Measurements from ENCODE around the gene CFAP74. TPM values are rescaled to one million over a fixed set of nuclear protein-coding genes. Genes with fewer than 3 reads are reported as not detected.

The CFAP74 gene
- total RNA-seq, 1 experiment from 2014 or later: not detected

DNA sequence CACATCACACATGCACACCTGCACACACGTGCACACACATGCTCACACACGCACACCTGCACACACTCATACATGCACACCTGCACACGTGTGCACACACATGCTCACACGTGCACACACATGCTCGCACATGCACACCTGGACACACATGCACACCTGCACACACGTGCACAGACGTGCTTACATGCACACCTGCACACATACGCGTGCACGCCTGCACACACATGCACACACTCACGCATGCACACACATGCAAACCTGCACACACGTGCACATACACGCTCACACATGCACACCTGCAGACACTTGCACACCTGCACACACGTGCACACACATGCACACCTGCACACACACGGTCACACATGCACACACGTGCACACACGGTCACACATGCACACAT, 32.6 kb downstream of the CFAP74 start:
- no peak for DNase-seq (ENCODE audit: low read depth in 1 of 2, low spot score in 2 of 2)
- Histone ChIP-seq H3K27ac (no peak overlapping the region), H3K9me3 (replicated peaks) (no peaks in the 10 kb centered on the region), H3K27me3 (replicated peaks) (peaks cover 13% of the 10 kb centered on the region), H3K36me3 (no peaks in the 10 kb centered on the region), H3K4me3 (no peak overlapping the region), H3K4me1 (replicated peaks) (no peaks in the 10 kb centered on the region)

DNA sequence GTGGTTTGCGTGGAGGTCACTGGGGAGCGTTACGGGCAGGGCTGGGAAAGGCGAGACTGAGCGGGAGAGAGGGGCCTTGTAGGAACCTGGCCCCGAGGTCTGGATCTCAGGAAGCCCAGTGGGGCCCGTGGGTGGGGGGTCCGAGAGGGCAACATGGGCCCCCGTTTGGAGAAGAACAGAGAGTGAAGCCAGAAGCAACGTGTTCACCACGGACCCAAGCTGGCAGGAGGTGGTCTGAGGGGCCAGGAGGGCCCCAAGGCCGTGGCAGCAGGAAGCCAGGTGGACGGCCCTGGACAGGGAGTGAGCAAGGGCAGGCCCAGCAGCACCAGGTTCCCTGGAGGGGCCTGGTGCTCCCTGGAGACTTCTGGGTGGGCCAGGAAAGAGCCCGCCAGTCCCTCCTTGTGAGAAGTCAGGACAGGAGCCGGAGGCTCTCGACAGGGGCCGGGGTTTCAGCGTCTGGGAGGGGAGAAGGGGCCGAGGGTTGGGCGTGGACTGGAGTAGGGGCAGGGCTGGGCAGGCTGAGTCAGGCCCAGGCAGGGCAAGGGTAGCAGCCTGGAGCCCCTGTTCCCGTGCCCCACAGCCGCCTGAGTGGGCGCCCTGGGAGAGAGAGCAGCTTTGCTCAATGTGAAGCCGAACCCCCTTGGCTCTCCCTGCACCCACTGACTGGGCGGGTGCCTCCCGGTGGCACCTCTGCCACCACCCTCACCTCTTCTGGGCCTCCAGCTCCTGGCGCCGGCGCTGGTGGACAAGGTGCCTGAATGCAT, 33.5 kb downstream of the CFAP74 start:
- no peaks in the 10 kb centered on the region for H3K36me3 ChIP-seq
- H3K4me3 ChIP-seq: no peak overlapping the region
- no peaks in the 10 kb centered on the region for H3K9me3 ChIP-seq (replicated peaks)
- H3K27ac ChIP-seq: no peak overlapping the region
- DNase-seq (ENCODE audit: low read depth in 1 of 2, low spot score in 2 of 2): no peak
- no peaks in the 10 kb centered on the region for H3K4me1 ChIP-seq (replicated peaks)
- H3K27me3 ChIP-seq (replicated peaks): peaks cover 16% of the 10 kb centered on the region

DNA sequence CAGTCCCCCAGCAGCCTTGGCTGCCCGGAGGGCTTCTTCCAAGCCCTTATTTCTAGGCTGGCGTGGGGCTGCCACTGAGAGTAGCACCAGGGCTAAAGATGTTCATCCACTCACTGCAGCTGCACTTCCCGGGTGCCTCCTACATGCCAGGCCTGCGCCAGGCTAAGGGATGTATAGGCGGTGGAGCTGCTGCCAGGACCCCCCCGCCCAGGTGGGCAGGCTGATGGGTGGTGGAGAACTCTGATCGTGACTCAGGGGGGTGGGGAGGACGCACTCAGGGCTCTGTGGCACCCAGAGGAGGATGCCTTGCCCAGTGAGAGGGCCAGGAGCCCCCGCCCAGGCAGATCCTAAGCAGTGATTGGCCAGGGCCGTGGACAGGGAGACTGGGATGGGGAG, 34.1 kb downstream of the CFAP74 start:
- no peak for DNase-seq (ENCODE audit: low read depth in 1 of 2, low spot score in 2 of 2)
- Histone ChIP-seq H3K4me3 (no peak overlapping the region), H3K27me3 (replicated peaks) (peaks cover 22% of the 10 kb centered on the region), H3K4me1 (replicated peaks) (no peaks in the 10 kb centered on the region), H3K9me3 (replicated peaks) (no peaks in the 10 kb centered on the region), H3K27ac (no peak overlapping the region), H3K36me3 (no peaks in the 10 kb centered on the region)

DNA sequence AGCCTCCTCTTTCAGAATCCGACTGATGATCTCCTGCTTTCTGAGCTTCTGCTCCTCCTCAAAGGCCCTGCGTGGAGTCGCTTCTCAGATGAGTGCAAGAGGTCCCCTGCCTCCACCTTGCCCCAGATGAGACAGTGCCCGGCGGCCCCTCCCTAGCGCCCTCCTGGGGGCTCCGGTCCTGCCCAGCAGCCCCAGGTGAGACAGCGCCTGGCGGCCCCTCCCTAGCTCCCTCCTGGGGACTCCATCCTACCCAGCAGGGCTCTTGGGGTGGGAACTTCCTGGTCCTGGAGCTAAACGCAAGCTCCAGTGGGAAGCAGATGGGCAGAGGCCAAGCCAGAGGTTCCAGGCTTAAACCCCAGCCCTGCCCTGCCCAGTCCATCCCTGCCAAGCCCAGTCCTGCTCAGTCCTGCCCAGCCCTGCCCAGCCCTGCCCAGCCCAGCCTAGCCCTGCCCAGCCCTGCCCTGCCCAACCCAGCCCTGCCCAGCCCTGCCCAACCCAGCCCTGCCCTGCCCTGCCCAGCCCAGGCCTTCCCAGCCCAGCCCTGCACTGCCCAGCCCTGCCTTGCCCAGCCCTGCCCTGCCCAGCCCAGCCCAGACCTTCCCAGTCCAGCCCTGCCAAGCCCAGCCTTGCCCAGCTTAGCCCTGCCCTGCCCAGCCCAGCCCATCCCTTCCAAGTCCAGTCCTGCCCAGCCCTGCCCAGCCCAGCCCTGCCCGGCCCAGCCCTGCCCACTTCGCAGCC, 34.6 kb downstream of the CFAP74 start:
- no peaks in the 10 kb centered on the region for H3K9me3 ChIP-seq (replicated peaks)

DNA sequence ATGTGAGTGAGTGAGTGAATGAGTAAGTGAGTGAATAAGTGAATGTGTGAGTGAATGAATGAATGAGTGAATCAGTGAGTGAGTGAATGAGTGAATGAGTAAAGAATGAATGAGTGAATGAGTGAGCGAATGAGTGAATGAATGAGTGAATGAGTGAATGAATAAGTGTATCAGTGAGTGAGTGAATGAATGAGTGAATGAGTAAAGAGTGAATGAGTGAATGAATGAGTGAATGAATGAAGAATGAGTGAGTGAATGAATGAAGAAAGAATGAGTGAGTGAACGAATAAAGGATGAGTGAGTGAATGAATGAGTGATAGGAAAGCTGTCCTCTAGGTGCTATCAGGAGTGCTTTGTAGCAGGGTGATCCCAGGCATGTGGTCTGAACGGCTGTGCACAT, 35.7 kb downstream of the CFAP74 start:
- H3K9me3 ChIP-seq (replicated peaks): no peaks in the 10 kb centered on the region
- no peak overlapping the region for H3K4me3 ChIP-seq
- no peak for DNase-seq (ENCODE audit: low read depth in 1 of 2, low spot score in 2 of 2)
- no peaks in the 10 kb centered on the region for H3K4me1 ChIP-seq (replicated peaks)
- no peak overlapping the region for H3K27ac ChIP-seq
- no peaks in the 10 kb centered on the region for H3K36me3 ChIP-seq
- peaks cover 35% of the 10 kb centered on the region for H3K27me3 ChIP-seq (replicated peaks)

More for the DNA sequence above, 34.6 kb downstream of the CFAP74 start:
- no peak overlapping the region for H3K4me3 ChIP-seq
- H3K4me1 ChIP-seq (replicated peaks): no peaks in the 10 kb centered on the region
- DNase-seq (ENCODE audit: low read depth in 1 of 2, low spot score in 2 of 2): no peak
- H3K36me3 ChIP-seq: no peaks in the 10 kb centered on the region
- no peak overlapping the region for H3K27ac ChIP-seq
- peaks cover 28% of the 10 kb centered on the region for H3K27me3 ChIP-seq (replicated peaks)

DNA sequence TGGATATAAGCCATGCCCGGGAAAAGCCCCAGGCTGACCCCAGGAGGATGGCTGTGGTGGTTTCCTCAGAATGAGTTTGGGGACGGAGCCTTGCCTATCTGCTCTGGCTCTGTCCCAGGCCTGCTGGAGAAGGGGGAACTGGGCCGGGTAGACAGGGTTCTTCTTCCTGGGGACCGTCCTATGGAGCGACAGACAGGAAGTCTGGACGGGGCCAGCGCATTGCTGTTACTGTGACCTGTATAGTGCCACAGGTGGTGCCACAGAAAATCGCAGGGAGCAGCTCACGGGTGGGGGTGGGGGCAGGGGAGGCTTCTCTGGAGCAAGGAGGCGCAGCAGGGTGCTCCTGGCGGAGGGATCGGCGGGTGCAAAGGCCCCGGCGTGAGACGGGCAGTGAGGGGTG, 36.4 kb downstream of the CFAP74 start:
- H3K4me1 ChIP-seq (replicated peaks): no peaks in the 10 kb centered on the region
- peaks cover 41% of the 10 kb centered on the region for H3K27me3 ChIP-seq (replicated peaks)
- DNase-seq (ENCODE audit: low read depth in 1 of 2, low spot score in 2 of 2): no peak
- no peak overlapping the region for H3K4me3 ChIP-seq
- H3K36me3 ChIP-seq: no peaks in the 10 kb centered on the region
- no peaks in the 10 kb centered on the region for H3K9me3 ChIP-seq (replicated peaks)
- H3K27ac ChIP-seq: no peak overlapping the region

DNA sequence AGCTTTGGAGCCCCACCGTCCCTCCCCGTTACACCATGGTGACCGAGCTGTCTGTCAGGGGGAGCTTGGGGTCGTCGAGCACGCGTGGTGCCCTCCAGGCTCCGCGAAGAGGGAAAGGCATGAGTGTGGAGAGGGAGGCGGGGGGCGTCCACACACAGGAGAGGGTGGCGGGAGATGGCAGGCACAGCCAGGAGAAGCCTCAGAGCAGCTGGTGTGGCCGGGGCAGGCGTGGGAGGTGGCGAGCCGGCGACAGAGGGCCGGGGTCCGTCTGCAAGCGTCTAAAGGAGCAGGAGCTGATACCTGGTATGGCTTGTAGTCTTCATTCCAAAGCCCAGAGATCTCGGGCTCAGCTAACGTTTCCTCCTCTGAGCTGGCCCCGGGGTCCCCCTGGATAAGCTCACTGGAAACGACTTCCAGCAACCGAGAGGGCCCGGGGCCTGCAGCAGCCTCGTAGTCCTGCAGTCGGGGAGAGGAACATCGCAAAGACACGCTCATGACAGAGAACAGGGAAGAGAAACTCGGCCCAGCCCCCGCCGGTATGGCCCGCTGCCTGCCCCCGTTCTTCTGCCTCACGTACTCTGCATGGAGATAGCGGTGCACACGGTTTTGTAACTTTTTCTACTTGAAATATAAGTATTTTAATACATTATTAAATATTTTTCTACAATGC, 37.4 kb downstream of the CFAP74 start:
- Histone ChIP-seq H3K9me3 (replicated peaks) (no peaks in the 10 kb centered on the region), H3K27me3 (replicated peaks) (peaks cover 47% of the 10 kb centered on the region), H3K27ac (no peak overlapping the region), H3K4me3 (no peak overlapping the region), H3K4me1 (replicated peaks) (no peaks in the 10 kb centered on the region), H3K36me3 (no peaks in the 10 kb centered on the region)
- DNase-seq (ENCODE audit: low read depth in 1 of 2, low spot score in 2 of 2): no peak

DNA sequence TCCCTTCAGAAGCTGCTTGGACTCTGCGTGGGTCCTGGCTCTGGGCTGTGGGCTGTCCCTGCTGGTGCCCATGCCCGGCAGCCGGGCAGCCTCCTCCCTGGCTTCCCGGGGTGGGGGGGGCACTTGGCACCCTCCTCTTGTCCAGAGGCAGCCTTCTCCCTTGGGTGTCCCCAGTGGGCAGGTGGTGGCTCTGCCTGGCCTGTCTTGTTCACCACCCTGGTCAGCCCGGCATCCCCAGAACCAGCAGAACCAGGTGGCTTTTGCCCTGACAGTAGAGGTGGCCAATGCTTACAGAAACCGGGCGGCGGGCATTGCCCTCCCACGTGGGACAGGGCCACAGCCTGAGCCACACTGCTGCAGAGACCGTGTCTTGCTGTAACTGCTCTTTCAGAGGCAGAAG, 38.0 kb downstream of the CFAP74 start:
- no peak for DNase-seq (ENCODE audit: low read depth in 1 of 2, low spot score in 2 of 2)
- Histone ChIP-seq H3K9me3 (replicated peaks) (no peaks in the 10 kb centered on the region), H3K4me1 (replicated peaks) (no peaks in the 10 kb centered on the region), H3K4me3 (no peak overlapping the region), H3K36me3 (no peaks in the 10 kb centered on the region), H3K27me3 (replicated peaks) (peaks cover 54% of the 10 kb centered on the region), H3K27ac (no peak overlapping the region)

DNA sequence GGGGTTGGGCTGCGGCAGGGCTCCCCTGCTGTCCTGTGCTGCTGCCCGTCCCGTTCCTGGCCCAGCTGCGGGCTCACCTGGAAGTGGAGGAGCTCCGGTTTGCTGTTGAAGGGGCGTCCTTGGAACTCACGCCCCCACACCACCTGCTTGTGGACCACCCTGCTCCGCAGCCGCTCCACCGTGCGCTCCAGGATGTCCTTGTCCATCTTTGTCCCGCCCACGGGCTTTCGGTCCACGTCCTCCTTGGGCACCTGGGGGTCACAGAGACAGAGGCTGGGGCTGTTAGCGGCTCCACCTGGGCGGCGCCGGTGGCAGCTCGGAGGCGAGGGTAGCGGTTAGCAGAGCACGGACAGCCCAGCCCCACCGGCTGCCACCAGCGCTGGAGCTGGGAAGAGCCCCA, 38.8 kb downstream of the CFAP74 start:
- Histone ChIP-seq H3K4me3 (no peak overlapping the region), H3K4me1 (replicated peaks) (peaks cover 2% of the 10 kb centered on the region; the same call in 1 of the 2 replicates), H3K27ac (no peak overlapping the region), H3K27me3 (replicated peaks) (peaks cover 61% of the 10 kb centered on the region), H3K36me3 (no peaks in the 10 kb centered on the region), H3K9me3 (replicated peaks) (no peaks in the 10 kb centered on the region)
- DNase-seq (ENCODE audit: low read depth in 1 of 2, low spot score in 2 of 2): no peak

DNA sequence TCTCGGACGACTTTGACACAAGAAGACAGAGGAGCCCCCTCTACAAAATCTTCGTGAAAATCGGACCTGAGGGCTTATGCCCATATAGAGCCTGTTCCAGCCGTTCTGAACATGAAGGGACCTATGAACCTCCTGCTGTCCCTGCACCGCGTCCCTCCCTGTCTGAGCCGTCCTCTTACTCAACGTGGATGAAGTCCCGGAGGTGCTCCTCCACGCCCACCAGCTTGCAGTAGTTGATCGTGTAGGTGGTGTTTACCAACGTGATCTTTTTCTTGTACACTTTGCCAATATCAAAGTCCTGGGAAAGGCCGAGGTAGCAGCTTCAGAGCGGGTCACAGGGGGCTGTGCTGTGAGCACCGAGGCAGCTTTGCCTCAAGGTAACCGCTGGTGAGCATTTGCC, 40.0 kb downstream of the CFAP74 start:
- DNase-seq (ENCODE audit: low read depth in 1 of 2, low spot score in 2 of 2): no peak
- no peak overlapping the region for H3K27ac ChIP-seq
- H3K4me3 ChIP-seq: no peak overlapping the region
- no peaks in the 10 kb centered on the region for H3K9me3 ChIP-seq (replicated peaks)
- peaks cover 66% of the 10 kb centered on the region for H3K27me3 ChIP-seq (replicated peaks)
- H3K36me3 ChIP-seq: no peaks in the 10 kb centered on the region
- H3K4me1 ChIP-seq (replicated peaks): peaks cover 3% of the 10 kb centered on the region; the same call in 1 of the 2 replicates

DNA sequence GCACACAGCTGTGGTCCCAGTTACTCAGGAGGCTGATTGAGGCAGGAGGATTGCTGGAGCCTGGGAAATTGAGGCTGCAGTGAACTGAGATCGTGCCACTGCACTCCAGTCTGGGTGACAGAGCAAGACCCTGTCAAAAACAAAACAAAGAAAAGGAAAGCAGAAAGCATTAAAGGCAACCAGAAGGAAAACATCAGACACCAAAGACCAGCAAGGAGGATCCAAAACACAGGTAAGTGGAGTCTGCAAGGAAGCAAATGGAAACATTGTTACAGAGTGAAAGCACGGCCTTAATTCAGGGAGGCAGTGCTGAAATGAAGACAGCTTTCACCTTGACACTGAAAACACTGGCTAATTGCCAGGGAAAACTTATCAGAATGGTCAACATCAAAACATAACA, 40.8 kb downstream of the CFAP74 start:
- DNase-seq (ENCODE audit: low read depth in 1 of 2, low spot score in 2 of 2): no peak
- Histone ChIP-seq H3K9me3 (replicated peaks) (no peaks in the 10 kb centered on the region), H3K27ac (no peak overlapping the region), H3K27me3 (replicated peaks) (peaks cover 66% of the 10 kb centered on the region), H3K36me3 (no peaks in the 10 kb centered on the region), H3K4me3 (no peak overlapping the region), H3K4me1 (replicated peaks) (peaks cover 3% of the 10 kb centered on the region; the same call in 1 of the 2 replicates)

DNA sequence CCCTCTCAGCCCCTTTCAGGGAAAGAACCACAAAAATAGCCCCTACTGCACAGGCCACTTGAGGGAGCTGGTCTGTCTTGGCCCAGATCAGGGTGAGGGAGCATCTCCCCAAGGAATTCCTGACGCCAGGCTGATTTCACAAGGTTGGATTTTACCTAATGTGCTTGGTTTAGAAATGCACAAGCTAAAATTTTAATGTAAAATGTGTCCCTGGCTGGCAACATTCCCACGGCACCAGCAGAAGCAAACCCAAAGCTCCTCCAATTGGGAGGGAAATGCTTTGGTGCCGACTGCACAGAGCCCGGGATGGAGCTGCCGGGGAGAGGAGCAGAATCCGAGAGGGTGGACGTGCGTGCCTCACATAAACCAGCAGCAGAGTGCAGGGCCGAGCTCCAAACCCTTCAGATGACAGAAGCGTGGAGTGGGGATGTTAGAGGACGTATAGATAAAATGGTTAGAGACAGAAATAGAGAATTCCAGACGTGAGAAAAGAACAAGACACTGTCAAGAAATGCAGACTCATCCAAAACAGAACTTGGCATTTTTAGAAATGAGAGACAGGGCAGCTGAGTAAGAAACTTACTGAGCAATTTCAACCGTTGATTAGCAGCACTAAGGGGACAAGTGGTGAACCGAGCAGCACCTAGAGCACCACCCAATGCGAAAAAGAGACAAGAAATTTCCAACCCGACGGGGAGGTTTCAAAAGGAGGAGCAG, 42.9 kb downstream of the CFAP74 start:
- DNase-seq (ENCODE audit: low read depth in 1 of 2, low spot score in 2 of 2): no peak
- Histone ChIP-seq H3K27ac (no peak overlapping the region), H3K36me3 (no peaks in the 10 kb centered on the region), H3K9me3 (replicated peaks) (no peaks in the 10 kb centered on the region), H3K4me1 (replicated peaks) (peaks cover 3% of the 10 kb centered on the region; the same call in 1 of the 2 replicates), H3K4me3 (no peak overlapping the region), H3K27me3 (replicated peaks) (peaks cover 56% of the 10 kb centered on the region)

DNA sequence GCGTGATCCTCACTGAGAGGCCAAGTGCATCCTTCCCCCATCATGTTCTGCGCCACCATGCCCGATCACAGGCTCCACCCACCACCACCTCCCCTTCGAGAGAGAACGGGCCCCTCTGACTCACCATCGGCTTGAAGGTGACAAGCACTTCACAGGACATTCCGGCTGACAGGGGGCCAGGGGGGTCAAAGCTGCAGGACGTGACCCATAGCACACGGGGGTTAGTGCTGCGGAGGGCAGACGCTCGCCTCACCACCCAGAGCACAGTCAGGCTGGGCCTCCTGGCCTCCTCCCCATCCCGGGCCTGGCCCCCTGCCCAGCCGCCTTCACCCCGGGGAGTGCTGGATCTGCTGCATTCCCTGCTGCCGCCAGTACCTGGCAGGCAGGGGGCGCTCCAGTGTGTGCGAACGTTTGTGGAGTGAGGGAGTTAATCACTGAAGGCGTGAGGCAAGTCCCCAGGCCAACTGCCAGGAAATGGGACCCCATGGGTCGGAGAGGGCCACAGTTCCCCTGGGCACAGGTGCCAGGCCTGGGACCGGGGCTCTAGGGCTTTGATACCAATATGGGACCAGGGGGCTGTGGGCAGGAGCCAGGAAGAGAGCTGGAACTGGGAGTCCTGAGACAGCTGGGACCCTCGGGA, 43.6 kb downstream of the CFAP74 start:
- H3K27ac ChIP-seq: no peak overlapping the region
- no peaks in the 10 kb centered on the region for H3K36me3 ChIP-seq
- H3K4me1 ChIP-seq (replicated peaks): peaks cover 3% of the 10 kb centered on the region; the same call in 1 of the 2 replicates
- H3K4me3 ChIP-seq: no peak overlapping the region
- peaks cover 49% of the 10 kb centered on the region for H3K27me3 ChIP-seq (replicated peaks)
- no peaks in the 10 kb centered on the region for H3K9me3 ChIP-seq (replicated peaks)
- DNase-seq (ENCODE audit: low read depth in 1 of 2, low spot score in 2 of 2): peak; percentile 52 to 72

Data from SJSA1 (cell line).